Inflammatory macrophage treated with lipopolysaccharide for 1 hour (primary cell): ENCODE results near the gene C19orf33.
A peak's percentile ranks its signal among the peaks of the same experiment; 100 is the strongest.

Experiments
- DNase-seq, 2 donors: peaks; one replicate each; pipeline ENCODE4 v3.0.0-alpha.2; 2020 to 2022

The C19orf33 gene

DNA sequence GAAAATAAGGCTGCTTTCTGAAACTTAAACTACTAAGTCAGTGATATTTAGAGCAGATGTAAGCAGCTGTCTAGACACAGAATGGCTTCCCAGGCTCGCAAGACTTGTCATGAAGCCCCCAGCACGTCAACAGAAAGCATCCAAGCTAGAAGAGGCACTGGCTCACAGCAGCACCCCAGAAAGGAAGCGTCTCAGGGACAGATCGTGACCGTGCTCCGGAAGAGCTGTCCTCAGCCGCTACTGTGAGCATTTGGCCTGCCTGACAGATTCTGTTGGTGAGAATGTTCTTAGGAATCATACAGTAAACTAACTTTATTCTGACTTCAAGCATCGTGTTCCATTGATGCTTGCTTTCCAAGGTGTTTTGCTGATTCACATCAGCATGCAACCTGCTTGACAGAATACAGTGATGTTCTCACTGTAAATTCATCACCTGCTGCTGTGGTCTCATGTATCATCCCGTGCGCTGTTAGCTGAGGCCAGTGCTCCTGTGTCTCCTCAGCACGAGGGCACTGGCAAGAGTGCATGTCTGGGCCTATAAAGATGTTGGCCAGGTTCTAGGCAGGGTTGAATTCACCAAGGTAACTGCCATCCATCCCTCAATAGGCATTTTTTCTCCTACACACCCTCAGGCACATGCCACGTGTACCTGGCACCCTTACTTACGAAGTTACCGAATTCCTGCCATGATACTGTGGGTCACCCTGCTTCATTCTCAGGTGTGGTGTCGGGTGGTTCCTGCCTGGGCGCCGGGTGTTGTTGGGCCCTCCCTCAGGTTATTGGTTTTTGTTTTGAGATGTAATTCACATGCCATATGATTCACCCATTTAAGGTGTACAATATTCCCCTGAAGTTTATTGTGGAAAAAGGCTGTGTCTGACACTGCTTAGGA lies 23.8 kb upstream of the C19orf33 start:
- no peak for DNase-seq

DNA sequence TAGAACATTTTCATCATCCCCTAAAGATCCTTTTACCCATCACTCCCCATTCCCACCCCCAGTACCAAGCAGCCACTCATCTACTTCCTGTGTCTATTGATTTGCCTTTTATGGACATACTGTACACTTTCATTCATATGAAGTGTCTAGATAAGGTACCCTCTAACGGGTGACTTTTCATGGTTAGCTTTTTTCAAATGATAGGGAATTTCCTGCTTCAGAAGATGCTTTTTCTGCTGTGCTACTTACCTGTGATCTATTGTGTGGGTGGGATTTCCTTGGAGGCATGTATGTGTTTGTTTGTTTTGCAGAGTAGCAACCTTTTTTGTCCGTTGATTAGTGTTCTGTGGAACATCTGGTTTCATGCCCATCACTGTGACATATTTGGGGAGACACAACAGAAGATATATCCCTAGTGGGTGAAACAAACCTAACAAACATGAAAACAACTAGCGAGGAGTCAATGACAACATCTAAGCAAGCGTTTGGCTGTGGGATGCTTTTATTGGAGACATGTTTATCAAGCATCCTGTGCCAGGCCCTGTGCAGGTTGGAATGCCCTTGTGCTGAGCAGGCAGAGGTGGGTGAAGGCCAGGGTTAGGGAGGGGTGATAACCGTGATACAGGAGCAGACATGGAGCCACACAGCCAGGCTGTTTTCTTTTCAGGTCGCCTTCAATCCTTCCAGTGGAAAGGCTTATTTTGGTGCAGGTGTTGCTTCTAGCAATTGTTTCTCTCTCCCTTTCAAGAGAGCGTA lies 22.1 kb upstream of the C19orf33 start:
- no peak for DNase-seq

DNA sequence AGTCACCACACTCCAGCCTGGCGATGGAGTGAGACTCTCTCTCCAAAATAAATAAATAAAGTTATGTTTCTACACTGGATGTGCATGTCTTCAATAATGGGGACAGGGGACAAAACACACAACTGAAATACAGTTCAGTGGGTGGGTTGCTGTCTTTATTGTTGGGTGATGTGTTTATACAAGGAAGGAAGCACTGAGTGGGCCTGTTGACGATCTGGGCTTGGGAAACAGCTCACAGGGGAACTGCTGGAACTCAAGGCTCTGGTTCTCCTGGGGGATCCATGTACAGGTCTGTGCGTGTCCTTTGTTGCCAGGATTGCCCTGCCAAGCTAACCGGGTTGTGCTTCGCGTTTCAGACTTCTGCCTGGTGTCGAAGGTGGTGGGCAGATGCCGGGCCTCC lies 20.8 kb upstream of the C19orf33 start:
- peak; percentile 23 to 42 for DNase-seq

DNA sequence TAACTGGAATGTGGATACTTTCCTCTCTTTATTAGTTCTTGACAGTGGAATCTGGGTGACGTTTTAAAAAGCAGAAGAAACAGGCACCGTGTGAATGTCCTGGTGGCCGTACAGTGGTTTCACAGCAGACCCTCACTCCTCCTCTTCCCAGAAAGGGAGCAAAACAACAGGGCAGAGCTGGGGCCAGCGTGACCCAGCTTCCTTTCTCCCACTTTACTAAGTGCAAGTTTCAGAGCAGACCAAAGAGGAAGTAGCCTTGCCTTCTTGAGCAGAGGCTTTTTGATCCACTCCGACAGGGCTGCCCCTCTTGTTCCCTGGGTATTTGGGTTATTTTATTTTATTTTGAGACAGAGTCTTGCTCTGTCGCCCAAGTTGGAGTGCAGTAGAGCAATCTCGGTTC lies 19.6 kb upstream of the C19orf33 start:
- peak; percentile 58 to 66 for DNase-seq

DNA sequence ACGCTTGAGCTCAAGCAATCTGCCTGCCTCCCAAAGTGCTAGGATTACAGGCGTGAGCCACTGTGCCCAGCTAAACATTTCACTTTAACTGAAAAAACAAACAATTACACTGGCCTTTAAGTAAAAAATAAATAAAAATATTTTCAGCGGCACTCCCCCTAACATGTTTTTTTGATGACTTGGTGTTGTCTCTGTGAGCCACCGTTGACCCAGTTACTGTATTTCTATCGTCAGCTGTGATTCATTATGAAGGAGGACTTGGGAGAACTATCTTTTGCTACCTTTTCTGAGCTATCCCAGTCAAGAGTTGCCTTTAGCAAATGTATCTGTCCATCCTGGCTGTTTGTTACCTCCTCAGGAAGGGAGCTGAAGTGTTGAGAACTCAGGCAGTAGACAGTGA lies 18.5 kb upstream of the C19orf33 start:
- no peak for DNase-seq

DNA sequence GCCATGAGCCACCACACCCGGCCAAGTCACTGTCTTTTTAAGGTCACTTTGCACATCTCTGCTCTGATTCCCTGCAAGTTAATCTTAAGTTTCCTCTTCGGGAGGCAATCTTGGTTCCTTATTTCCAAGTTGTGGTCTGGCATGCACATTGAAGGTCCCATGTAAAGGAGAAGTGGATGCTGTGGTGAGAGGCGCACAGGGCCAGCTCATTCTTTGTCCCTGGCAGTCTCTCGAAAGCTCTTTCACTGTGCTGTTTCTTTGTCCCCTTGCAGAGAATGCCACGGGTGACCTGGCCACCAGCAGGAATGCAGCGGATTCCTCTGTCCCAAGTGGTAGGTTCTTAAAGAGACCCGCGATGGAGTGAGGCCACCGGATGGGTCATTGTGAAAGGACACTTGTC lies 16.4 kb upstream of the C19orf33 start:
- peak; percentile 80 to 82 for DNase-seq

DNA sequence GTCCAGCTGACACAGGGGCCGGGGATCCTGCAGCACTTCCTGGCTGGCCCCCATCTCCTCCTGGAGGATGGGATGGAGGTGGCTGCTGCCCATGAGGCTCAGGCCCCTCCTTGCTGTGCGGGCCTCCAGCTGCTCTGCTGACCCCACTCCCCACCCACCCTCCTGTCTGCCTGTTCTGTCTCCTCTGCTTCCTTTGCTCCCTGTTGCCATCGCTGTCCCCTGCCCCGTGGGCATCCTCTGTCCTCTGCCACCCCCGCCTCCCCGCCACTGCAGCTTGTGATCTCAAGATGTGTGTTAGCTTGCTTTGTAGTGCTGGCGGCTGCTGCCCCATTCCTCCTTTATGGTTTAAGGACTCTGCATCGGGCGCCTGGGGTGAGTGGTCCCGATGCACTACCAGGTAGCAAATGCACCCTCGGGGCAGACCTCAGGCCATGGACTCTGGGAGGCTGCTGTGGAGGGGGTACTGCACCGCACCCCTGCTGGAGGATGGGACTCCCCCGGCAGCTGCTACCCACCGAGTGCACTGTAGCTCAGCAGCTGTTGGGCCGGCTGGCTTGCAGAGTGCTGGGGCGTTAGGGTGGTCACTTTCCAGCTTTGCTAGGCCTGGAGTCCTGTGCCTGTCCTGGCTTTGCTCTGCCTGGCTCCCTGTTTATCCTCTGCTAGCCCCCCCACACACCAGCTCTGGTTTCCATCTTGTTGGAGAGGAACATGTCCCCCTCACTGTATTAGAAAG lies 15.8 kb upstream of the C19orf33 start:
- DNase-seq: no peak

DNA sequence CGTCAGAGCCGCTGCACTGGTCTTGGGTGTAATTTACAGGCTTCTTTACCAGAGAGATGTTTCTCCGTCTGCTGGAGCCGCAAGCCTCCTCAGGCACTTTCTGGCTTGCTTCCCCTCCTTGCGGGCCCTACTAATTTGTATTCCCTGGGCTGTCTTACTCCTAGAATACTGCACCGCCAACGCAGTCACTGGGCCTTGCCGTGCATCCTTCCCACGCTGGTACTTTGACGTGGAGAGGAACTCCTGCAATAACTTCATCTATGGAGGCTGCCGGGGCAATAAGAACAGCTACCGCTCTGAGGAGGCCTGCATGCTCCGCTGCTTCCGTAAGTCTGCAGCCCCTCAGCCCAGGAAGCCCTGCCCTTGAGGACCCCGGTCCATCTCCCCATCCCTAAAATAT lies 14.1 kb upstream of the C19orf33 start:
- peak in 1 of 2 donors; percentile 48 for DNase-seq

DNA sequence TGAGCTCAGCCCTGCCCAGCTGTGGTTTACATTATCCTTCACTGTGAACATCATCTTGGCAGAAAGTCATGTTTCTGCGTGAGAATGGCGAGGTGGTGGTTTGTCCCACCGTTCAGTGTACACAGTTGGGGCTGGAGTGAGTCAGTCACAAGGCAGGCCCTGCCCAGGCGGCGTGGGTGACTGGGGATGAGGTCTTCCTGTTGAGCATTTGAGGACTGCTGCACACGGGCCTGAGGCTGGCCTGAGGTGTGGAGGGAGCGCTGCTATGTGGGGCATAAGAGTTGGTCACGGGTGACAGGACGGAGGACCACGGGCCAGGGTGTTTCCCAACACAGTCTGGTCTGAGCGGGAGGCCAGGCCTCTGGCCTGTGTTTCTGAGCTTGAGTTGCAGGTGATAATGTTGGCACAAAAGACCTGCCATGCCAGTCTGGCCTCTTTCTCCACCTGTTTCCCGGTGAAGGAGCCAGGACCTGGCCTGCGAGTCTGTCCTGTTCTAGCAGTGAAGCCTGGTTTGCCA lies 13.4 kb upstream of the C19orf33 start:
- DNase-seq: no peak

DNA sequence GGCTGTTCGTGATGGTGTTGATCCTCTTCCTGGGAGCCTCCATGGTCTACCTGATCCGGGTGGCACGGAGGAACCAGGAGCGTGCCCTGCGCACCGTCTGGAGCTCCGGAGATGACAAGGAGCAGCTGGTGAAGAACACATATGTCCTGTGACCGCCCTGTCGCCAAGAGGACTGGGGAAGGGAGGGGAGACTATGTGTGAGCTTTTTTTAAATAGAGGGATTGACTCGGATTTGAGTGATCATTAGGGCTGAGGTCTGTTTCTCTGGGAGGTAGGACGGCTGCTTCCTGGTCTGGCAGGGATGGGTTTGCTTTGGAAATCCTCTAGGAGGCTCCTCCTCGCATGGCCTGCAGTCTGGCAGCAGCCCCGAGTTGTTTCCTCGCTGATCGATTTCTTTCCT lies 12.2 kb upstream of the C19orf33 start:
- no peak for DNase-seq

DNA sequence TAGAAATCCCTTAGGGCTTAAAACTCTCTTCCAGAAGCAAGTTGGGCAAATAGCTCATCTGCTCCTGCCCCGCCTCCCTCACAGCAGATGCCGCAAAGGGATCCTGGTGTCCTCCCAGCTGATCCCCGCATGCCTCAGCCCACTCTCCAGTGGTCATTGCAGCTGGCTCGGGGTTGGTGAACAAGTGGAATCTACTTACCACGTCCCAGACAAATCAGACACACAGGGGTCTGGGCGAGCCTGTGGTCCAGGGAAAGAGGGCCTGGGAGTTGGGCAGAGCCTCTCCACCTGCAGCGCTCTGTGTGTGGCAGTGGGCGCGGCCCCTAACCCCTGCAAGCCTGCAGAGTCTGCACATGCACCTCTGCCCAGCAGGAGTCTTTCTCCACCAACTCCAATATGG lies 10.8 kb upstream of the C19orf33 start:
- no peak for DNase-seq

DNA sequence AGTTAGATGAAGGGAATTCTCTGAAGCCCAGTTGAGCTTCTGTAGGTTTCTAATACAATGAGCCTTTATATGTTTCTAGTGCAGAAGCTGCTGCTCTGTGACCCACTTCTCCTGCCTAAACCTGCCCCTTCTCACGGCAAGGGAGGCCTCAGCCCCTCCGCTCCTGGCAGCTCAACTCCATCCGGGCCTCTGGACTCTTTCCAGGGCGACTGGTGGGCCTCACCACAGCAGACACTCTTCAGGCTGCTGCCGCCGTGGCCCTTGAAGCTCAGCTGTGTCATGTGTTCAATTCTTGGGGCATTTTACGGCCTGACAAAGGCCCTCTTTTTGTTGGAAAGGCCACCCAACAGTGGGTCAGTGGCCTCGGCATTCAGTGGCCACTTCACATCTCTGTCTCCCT lies 10.0 kb upstream of the C19orf33 start:
- DNase-seq: no peak

DNA sequence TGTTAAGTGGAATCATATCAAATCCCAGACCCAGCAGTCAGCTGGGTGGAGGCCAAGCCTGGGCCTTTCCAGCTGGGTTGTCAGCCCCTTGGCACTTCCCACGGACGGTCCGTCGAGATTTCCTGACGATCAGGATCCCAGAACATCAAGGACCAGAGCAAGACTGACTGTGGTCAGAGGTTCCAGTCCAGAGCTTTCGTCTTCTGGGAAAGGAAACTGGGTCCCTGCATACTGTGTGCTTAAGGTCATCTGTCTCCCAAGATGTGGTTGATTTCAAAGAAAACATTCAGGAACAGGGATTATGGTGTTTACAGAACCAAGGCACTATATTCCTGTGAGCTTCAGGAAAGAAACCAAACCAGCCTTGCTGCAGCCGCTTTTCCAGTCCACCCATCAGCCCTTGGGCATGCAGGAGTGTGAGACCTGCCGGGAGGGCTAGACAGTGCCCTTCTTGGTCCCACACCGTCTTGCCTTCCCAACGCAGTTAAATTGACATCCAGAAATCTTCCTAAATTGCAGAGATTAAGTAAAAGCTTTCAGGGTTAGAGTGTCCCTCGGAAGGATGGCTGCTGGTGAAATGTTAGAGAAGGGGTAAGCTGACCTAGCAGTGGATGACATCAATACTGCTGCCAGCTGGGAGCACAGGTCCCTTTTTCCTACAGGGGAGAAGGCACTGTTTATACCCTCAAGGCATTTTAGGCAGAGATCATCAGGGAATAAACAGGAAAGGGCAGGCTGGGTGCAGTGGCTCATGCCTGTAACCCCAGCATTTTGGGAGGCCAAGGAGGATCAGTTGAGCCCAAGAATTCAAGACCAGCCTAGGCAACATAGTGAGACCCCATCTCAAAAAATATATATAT lies 5.0 kb upstream of the C19orf33 start:
- no peak for DNase-seq

DNA sequence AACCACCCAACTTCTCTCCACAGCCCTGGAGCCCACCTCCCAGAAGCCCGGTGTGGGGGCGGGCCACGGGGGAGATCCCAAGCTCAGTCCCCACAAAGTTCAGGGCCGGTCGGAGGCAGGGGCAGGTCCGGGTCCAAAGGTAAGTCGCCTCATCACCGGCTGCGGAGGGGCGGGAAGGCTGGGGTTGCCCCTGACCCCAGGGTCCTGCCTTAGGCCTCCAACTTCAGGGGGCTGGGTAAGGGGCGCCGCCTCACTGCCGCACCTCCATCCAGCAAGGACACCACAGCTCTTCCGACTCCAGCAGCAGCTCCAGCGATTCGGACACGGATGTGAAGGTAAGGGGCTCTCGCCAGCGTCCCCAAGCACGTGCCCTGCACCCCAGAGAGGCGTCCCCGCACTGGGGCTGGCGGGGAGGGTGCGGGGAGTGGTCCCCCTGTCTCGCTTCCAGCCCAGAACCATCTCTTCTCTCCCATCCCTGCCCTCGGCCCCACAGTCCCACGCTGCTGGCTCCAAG lies 358 bp downstream of the C19orf33 start:
- no peak for DNase-seq

DNA sequence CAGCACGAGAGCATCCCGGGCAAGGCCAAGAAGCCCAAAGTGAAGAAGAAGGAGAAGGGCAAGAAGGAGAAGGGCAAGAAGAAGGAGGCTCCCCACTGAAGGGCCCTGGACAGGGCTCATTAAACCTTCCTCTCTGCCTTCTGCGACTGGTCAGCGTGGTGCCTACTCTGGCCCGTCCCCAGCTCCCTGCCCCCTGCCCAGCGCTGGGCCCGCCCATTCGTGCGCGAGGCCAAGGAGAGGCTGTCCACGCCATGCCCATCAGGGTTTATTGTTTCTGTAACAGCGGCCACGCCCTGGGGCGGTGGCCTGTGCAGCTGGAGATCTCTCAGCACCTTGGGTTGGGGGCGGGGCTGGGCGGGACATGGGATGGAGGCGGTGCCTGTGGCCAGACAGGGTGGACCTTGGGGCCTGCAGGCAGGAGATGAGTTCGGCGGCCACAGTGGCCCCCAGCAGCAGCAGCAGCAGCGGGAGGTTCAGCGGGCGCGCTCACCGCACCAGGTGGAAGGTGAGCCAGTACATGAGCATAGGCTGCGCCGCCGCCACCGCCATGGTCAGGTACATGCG lies 897 bp downstream of the C19orf33 start:
- no peak for DNase-seq

DNA sequence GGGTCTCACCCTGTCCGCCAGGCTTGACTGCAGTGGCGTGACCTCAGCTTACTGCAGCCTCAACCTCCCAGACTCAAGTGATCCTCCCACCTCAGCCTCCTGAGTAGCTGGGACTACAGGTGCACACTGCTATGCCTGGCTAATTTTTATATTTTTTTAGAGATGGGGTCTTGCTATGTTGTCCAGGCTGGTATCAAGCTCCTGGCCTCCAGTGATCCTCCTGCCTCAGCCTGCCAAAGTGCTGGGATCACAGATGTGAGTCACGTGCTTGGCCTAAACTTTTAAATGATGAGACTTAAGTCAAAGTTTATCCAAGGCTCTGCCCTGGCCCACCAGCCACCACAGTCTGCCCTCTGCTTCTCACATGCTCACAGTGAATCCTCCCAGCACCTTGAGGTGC lies 2.2 kb downstream of the C19orf33 start:
- no peak for DNase-seq

DNA sequence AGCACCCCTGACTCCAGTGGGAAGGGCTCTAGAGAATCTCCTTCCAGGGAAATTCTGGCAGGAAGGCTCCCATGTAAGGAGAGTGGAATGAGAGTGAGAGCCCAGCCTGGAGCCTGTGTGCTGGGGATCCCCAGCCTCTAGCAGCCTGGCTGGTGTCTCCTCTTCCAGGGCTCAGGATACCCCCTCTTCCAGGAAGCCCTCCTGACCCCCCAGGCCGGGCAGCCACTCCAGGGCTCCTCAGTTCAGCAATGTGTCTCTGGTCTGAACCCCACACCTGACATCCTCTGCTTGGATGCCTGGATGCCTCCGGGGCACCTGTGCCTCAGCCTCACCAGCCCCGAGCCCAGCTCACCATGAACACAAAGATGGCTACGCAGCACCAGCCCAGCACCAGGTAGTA lies 3.0 kb downstream of the C19orf33 start:
- no peak for DNase-seq

DNA sequence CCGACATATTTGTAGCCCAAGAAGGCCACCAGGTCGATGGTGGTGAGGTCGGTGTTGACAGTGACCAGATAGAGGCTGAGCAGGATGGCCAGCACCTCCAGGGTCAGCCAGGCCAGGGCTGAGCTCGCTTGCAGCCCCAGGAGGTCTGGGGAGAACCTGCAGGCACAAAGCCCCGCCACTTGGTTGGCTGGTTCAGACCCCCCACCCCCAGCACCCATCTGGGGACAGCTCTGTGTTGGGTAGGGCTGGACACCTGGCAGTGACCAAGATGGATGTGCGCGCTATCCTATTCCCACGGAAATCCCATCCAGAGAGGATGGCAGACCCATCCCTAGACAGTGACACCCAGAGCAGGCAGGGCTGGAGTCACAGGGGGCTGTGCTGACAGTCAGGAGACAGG lies 3.5 kb downstream of the C19orf33 start:
- DNase-seq: no peak

DNA sequence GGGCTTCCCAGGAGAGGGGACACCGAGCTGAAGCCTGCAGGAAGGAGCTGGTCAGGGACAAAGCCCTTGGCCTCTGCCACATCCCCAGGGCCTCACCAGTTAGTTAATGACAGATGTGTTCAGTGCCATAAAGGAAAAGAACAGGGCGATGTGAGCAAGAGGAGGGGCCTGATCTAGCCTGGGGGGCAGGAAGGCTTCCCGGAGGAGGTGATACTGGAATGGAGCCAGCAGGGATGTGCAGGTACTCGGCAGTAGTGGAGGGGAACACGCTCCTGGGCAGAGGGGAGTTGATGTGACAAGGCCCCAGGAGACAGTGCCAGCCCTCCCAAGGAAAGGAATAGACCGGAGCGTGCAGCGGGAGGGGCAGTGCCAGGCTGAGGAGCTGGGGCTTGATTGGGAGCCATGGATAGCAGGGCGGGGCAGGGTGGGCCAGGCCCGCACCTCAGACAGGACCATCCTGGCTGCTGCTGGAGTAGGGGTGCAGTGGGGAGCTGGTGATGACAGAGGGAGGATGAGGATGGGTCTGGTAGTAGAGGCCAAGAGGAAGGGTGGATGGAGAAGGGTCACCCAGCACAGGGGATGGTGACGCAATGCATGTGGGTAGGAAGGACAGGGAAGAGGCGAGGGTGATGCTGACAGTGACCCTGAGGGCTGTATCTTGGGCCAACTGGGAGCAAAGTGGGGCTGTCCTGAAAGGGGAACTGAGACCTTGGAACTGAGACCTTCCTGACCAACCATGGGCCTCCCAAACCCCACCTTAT lies 4.1 kb downstream of the C19orf33 start:
- peak in 1 of 2 donors; percentile 30 for DNase-seq

DNA sequence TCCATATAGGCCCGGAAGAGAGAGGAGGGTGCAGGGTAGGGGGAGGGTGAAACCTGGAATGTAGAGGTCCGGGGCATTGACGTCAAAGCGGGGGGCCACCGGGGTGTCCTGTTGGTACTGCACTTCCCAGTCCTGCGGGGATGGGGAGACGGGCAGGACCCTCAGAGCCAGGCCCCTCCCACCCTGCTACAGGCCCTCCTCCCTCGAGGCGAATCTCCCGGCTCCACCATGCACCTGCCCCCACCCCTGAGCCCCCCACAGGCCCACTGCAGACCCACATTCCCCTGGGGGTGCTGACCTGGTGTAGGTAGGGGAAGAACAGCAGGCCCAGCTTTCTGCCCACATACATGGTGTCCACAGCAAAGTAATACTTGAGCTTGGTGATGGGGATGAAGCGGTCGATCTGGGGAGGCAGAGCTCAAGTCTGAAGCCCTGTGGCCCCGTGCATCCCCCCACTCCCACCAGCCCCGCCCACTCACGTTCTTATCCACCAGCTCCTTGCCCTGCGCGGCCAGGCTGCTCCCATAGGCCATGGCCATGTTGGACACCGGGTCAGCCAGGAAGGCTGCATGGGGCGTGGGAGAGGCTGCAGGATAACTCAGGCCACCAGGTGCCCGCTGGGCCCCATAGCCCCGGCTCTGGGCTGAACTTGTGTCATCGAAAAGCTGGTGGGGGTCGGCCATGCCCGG lies 5.0 kb downstream of the C19orf33 start:
- DNase-seq: no peak
